Brain pericyte (primary cell): ENCODE results near the gene SEC22B.
"Not testable (repeated sequence)": the region's sequence is repeated elsewhere in the genome, so short reads cannot be mapped to it uniquely, and the experiment has no call there.

Source experiments
- DNase-seq: peaks from one replicate; pipeline ENCODE4 v3.0.0-alpha.2; 2012; ENCODE audit warnings: low read depth, low spot score

Gene SEC22B

GRCh38 chr1:120145806-120146205 is 30.5 kb downstream of the SEC22B start:
- not testable (repeated sequence) for DNase-seq

GRCh38 chr1:120144626-120145025 is 31.7 kb downstream of the SEC22B start:
- not testable (repeated sequence) for DNase-seq

- DNase-seq = not testable (repeated sequence)
Measured at GRCh38 chr1:120144169-120144568, 32.2 kb downstream of the SEC22B start.

GRCh38 chr1:120143334-120143733 is 33.0 kb downstream of the SEC22B start:
- DNase-seq = not testable (repeated sequence)

- DNase-seq = peak; percentile 33
Measured at GRCh38 chr1:120142512-120143263, 33.6 kb downstream of the SEC22B start.

- not testable (repeated sequence) for DNase-seq
Measured at GRCh38 chr1:120141865-120142264, 34.5 kb downstream of the SEC22B start.

GRCh38 chr1:120140656-120141265 is 35.6 kb downstream of the SEC22B start:
- not testable (repeated sequence) for DNase-seq

GRCh38 chr1:120136086-120136485 is 40.2 kb downstream of the SEC22B start:
- DNase-seq = not testable (repeated sequence)

GRCh38 chr1:120133928-120134325 is 42.4 kb downstream of the SEC22B start:
- DNase-seq = not testable (repeated sequence)

GRCh38 chr1:120133228-120133927 is 42.9 kb downstream of the SEC22B start:
- no peak for DNase-seq

- DNase-seq = not testable (repeated sequence)
Measured at GRCh38 chr1:120132406-120132763, 43.9 kb downstream of the SEC22B start.

GRCh38 chr1:120131611-120132405 is 44.5 kb downstream of the SEC22B start:
- peak; percentile 33 for DNase-seq

- DNase-seq = not testable (repeated sequence)
Measured at GRCh38 chr1:120127921-120128320, 48.4 kb downstream of the SEC22B start.

GRCh38 chr1:120126216-120126615 is 50.1 kb downstream of the SEC22B start:
- not testable (repeated sequence) for DNase-seq

GRCh38 chr1:120124628-120125027 is 51.7 kb downstream of the SEC22B start:
- DNase-seq = not testable (repeated sequence)

- not testable (repeated sequence) for DNase-seq
Measured at GRCh38 chr1:120123813-120124510, 52.4 kb downstream of the SEC22B start.

- DNase-seq = not testable (repeated sequence)
Measured at GRCh38 chr1:120122262-120122893, 53.9 kb downstream of the SEC22B start.

GRCh38 chr1:120121830-120122229 is 54.5 kb downstream of the SEC22B start:
- DNase-seq = not testable (repeated sequence)

- DNase-seq = not testable (repeated sequence)
Measured at GRCh38 chr1:120120525-120120924, 55.8 kb downstream of the SEC22B start.

GRCh38 chr1:120117371-120118177 is 58.7 kb downstream of the SEC22B start:
- DNase-seq = peak; percentile 5
